K562 (cell line): Measurements from ENCODE around the gene ZNF768. TPM values are rescaled to one million over a fixed set of nuclear protein-coding genes. Genes with fewer than 3 reads are reported as not detected.

ENCODE experiments used
- ARHGAP35 ChIP-seq: fragments of 450-650 bp; IDR thresholded peaks from 2 replicates; pipeline ENCODE4 v1.6.1; 2018; ENCODE audit not compliant: partially characterized antibody
- ATF1 ChIP-seq, 2 experiments: fragments of 450-650 bp in 1 of 2; IDR thresholded peaks; 2 replicates each; pipeline ENCODE4 v1.6.1; 2016; ENCODE audit warnings: missing compliant biosample characterization in 1 of 2, missing genetic modification characterization in 1 of 2
- CBFA2T2 ChIP-seq: fragments of 450-650 bp; conservative IDR thresholded peaks from 2 replicates; pipeline ENCODE4 v1.6.1; 2017; ENCODE audit warnings: mild to moderate bottlenecking
- CCNT2 ChIP-seq: IDR thresholded peaks from 2 replicates; pipeline ENCODE4 v1.6.1; 2011; ENCODE audit warnings: borderline replicate concordance, low read depth, mild to moderate bottlenecking, moderate library complexity, mixed read lengths, low read length; ENCODE audit not compliant: insufficient read length; ENCODE audit errors: extremely low read depth
- CLOCK ChIP-seq: fragments of 250-450 bp; sonication (Bioruptor Pico); IDR thresholded peaks from 2 replicates; pipeline ENCODE4 v1.4.0; 2020; ENCODE audit warnings: mild to moderate bottlenecking, moderate library complexity, borderline replicate concordance
- CREB3L1 ChIP-seq: fragments of 450-650 bp; IDR thresholded peaks from 2 replicates; pipeline ENCODE4 v1.6.1; 2014; ENCODE audit warnings: low read depth, mild to moderate bottlenecking, moderate library complexity, borderline replicate concordance
- CXXC5 ChIP-seq: fragments of 250-450 bp; sonication (Bioruptor Pico); IDR thresholded peaks from 2 replicates; pipeline ENCODE4 v1.8.0; 2022; ENCODE audit warnings: inconsistent platforms, mild to moderate bottlenecking, moderate library complexity
- E2F3 ChIP-seq: fragments of 250-450 bp; sonication (Bioruptor Pico); IDR thresholded peaks from 2 replicates; pipeline ENCODE4 v1.4.0; 2020; ENCODE audit warnings: mild to moderate bottlenecking
- E2F6 ChIP-seq, 2 experiments: IDR thresholded peaks; 2 replicates each; pipeline ENCODE4 v1.6.1; 2011; ENCODE audit warnings: borderline replicate concordance in 1 of 2, control low read depth in 1 of 2, low read depth in 1 of 2, low read length in 1 of 2, mild to moderate bottlenecking in 1 of 2, mixed read lengths in 1 of 2, moderate library complexity in 1 of 2; ENCODE audit not compliant: insufficient read depth in 1 of 2, insufficient read length in 1 of 2, poor library complexity in 1 of 2, severe bottlenecking in 1 of 2; ENCODE audit errors: extremely low read depth in 1 of 2
- EP400 ChIP-seq: fragments of 450-650 bp; IDR thresholded peaks from 2 replicates; pipeline ENCODE4 v1.6.1; 2017; ENCODE audit warnings: antibody characterized with exemption, mild to moderate bottlenecking, moderate library complexity
- HSF4 ChIP-seq: fragments of 250-450 bp; sonication (Bioruptor Pico); IDR thresholded peaks from 2 replicates; pipeline ENCODE4 v2.1.2; 2022; ENCODE audit warnings: mild to moderate bottlenecking, moderate library complexity, borderline replicate concordance
- KLF16 ChIP-seq: IDR thresholded peaks from 2 replicates; pipeline ENCODE4 v1.6.1; 2016; ENCODE audit warnings: antibody characterized with exemption
- PKNOX1 ChIP-seq: fragments of 450-650 bp; IDR thresholded peaks from 2 replicates; pipeline ENCODE4 v1.6.1; 2016
- TSC22D4 ChIP-seq: fragments of 450-650 bp; IDR thresholded peaks from 2 replicates; pipeline ENCODE4 v1.6.1; 2016; ENCODE audit warnings: missing genetic modification characterization, missing biosample characterization, control low read depth
- ZBTB5 ChIP-seq: fragments of 450-650 bp; IDR thresholded peaks from 2 replicates; pipeline ENCODE4 v1.6.1; 2017; ENCODE audit warnings: antibody characterized with exemption
- ZNF740 ChIP-seq, 3 experiments: fragments of 200-800 bp in 1 of 3; sonication (Bioruptor generic) in 1 of 3; sonication (generic) in 1 of 3; formaldehyde crosslinking in 1 of 3; IDR thresholded peaks; 2 replicates each; pipeline versions ENCODE4 v1.6.1 to v1.8.0; 2016 to 2022; ENCODE audit warnings: mild to moderate bottlenecking in 2 of 3, missing compliant biosample characterization in 2 of 3, missing genetic modification characterization in 2 of 3, missing genetic modification reagents in 1 of 3
- polyA plus RNA-seq, 8 experiments: library from polyadenylated mRNA; depleted of rRNA in 4 of 8; stranded (reverse) in 5 of 8; unstranded in 3 of 8; fragments of >200 nt; fragmentation: Nextera tagmentation in 2 of 8; fragmentation: Illumina TruSeq in 1 of 8; extraction: Ambion mirVana in 2 of 8; extraction: Trizol in 1 of 8; gene quantifications; 2 replicates each; pipeline versions ENCODE4 v1.2.1 to v1.2.3, GENCODE V29; 2011 to 2014; ENCODE audit warnings: inconsistent platforms in 1 of 8, missing spikeins in 1 of 8
- total RNA-seq, 7 experiments: library from RNA; depleted of rRNA in 6 of 7; stranded (reverse); fragments of >200 nt in 6 of 7; fragmentation: Illumina TruSeq in 2 of 7; extraction: Trizol in 2 of 7; gene quantifications; 2 replicates each; pipeline versions ENCODE4 v1.2.1 to v1.2.3, GENCODE V29; 2011 to 2021; ENCODE audit warnings: low replicate concordance in 1 of 7

ZNF768 gene
- total and polyA plus RNA-seq, 9 of the 15 experiments (the other 6 are each of a cell fraction or from before 2014, with no cell fraction given), result 0.13 to 50.7 (median 26.9) TPM

GRCh38 chr16:30534368-30535105, 8.2 kb upstream of the ZNF768 start, which contains the start of gene ZNF747 (continued):
- no peak for TF ChIP-seq PKNOX1
- no peak for TF ChIP-seq CLOCK (CRISPR knock-in tag)
- no peak for TF ChIP-seq TSC22D4 (tag)
- TF ChIP-seq HSF4 (CRISPR knock-in tag), result no peak
- TF ChIP-seq KLF16, result 0 out of 2 replicates have a peak, but pooled peaks have one; percentile 5
- TF ChIP-seq ZBTB5, result no peak
- no peak for TF ChIP-seq CREB3L1
- 0 out of 2 replicates have a peak, but pooled peaks have one; percentile 13 for TF ChIP-seq ZNF740 (CRISPR knock-in tag; IDR thresholded peaks at IDR 0.05)
- no peak for TF ChIP-seq ZNF740 (tag; IDR thresholded peaks at IDR 0.05)
- TF ChIP-seq EP400, result peak; percentile 79; the same call in 1 of the 2 replicates
- no peak for TF ChIP-seq CBFA2T2
- TF ChIP-seq E2F6 (IDR thresholded peaks at IDR 0.05; ENCODE audit: borderline replicate concordance in 1 of 2, extremely low read depth in 1 of 2, insufficient read depth in 1 of 2, insufficient read length in 1 of 2, low read depth in 1 of 2, low read length in 1 of 2, poor library complexity in 1 of 2, severe bottlenecking in 1 of 2), result peak; percentile 52 to 93
- TF ChIP-seq ATF1 (CRISPR knock-in tag; IDR thresholded peaks at IDR 0.05), result no peak
- TF ChIP-seq ATF1 (tag; IDR thresholded peaks at IDR 0.05), result peak; percentile 72; the same call in 1 of the 2 replicates
- TF ChIP-seq ARHGAP35, result no peak
- peak; percentile 13 for TF ChIP-seq CCNT2
- no peak for TF ChIP-seq E2F3
- peak; percentile 96 for TF ChIP-seq CXXC5 (CRISPR knock-in tag)
